Natural killer cell (primary cell): Measurements from ENCODE around the gene GSTM3. TPM values are rescaled to one million over a fixed set of nuclear protein-coding genes. Genes with fewer than 3 reads are reported as not detected.
A peak's percentile ranks its signal among the peaks of the same experiment; 100 is the strongest.
"Not testable (repeated sequence)": the region's sequence is repeated elsewhere in the genome, so short reads cannot be mapped to it uniquely, and the experiment has no call there.

Experiments used
- ATAC-seq, 3 donors: fragments of 150-1000 bp in 2 of 3; fragments of 200-7000 bp in 1 of 3; cut with Tn5 transposase; 1 replicate in 1 of 3; 2 replicates in 2 of 3; pipeline ENCODE4 v1.10.0; 2021; ENCODE audit warnings: mild to moderate bottlenecking in 2 of 3, moderate library complexity in 2 of 3
- DNase-seq, 2 donors: peaks; one replicate each; pipeline versions ENCODE4 v3.0.0 to v3.0.0-alpha.2; 2013 to 2021; ENCODE audit warnings: mixed read lengths in 1 of 2
- H3K27ac ChIP-seq: one replicate; pipeline ENCODE4 v1.5.1; 2013; ENCODE audit warnings: mild to moderate bottlenecking, low read length
- H3K27me3 ChIP-seq: one replicate; pipeline ENCODE4 v1.6.1; 2013; ENCODE audit warnings: low read length; ENCODE audit not compliant: control insufficient read depth, insufficient read depth
- H3K36me3 ChIP-seq: one replicate; pipeline ENCODE4 v1.6.1; 2013; ENCODE audit warnings: low read length; ENCODE audit not compliant: control insufficient read depth, insufficient read depth
- H3K4me1 ChIP-seq: one replicate; pipeline ENCODE4 v1.6.1; 2013; ENCODE audit warnings: low read length; ENCODE audit not compliant: control insufficient read depth, insufficient read depth
- H3K4me3 ChIP-seq: one replicate; pipeline ENCODE4 v1.5.1; 2013; ENCODE audit warnings: low read length
- H3K9me3 ChIP-seq: one replicate; pipeline ENCODE4 v1.6.1; 2013; ENCODE audit warnings: low read length; ENCODE audit not compliant: control insufficient read depth, insufficient read depth
- H3K27ac Mint-ChIP-seq, 2 donors: one replicate each; pipeline ENCODE4 v1.8.0; 2022; ENCODE audit warnings: mild to moderate bottlenecking in 2 of 2, mixed read lengths in 2 of 2, moderate library complexity in 1 of 2
- H3K27me3 Mint-ChIP-seq, 2 donors: one replicate each; pipeline ENCODE4 v1.8.0; 2022; ENCODE audit warnings: low read depth in 2 of 2, mixed read lengths in 2 of 2
- H3K36me3 Mint-ChIP-seq: one replicate; pipeline ENCODE4 v1.8.0; 2022; ENCODE audit warnings: mixed read lengths
- H3K4me1 Mint-ChIP-seq, 2 donors: one replicate each; pipeline ENCODE4 v1.8.0; 2022; ENCODE audit warnings: mixed read lengths in 2 of 2
- H3K4me3 Mint-ChIP-seq: one replicate; pipeline ENCODE4 v1.8.0; 2022; ENCODE audit warnings: mild to moderate bottlenecking, moderate library complexity, mixed read lengths
- H3K9me3 Mint-ChIP-seq, 2 donors: one replicate each; pipeline ENCODE4 v1.8.0; 2022; ENCODE audit warnings: mixed read lengths in 2 of 2
- WGBS: methylation state at CpG from one replicate; pipeline ENCODE4 v1.1.7; 2013; ENCODE audit warnings: missing lambda C conversion rate; ENCODE audit not compliant: insufficient coverage; 5-methylcytosine and 5-hydroxymethylcytosine counted together
- intact Hi-C: fragments of 100-400 bp; cut with micrococcal nuclease; formaldehyde crosslinking; loops from one replicate; pipeline ENCODE4 v1.14.2; 2022
- total RNA-seq, 4 donors: library from RNA; stranded (reverse); fragments of 120-200 nt in 1 of 4; gene quantifications; one replicate each; pipeline versions ENCODE4 v1.2.3 to v1.2.4, GENCODE V29; 2013 to 2022
- TF ChIP-seq, protein P1 (sequence below): fragments of 200-600 bp; IDR thresholded peaks from one replicate; pipeline ENCODE4 v1.8.0; 2022; ENCODE audit warnings: antibody characterized with exemption

Gene GSTM3
- total RNA-seq, 3 donors from 2014 or later (not counting 1 experiment from before 2014, with no cell fraction given): 1.7 to 3.0 (median 3.0) TPM

DNA sequence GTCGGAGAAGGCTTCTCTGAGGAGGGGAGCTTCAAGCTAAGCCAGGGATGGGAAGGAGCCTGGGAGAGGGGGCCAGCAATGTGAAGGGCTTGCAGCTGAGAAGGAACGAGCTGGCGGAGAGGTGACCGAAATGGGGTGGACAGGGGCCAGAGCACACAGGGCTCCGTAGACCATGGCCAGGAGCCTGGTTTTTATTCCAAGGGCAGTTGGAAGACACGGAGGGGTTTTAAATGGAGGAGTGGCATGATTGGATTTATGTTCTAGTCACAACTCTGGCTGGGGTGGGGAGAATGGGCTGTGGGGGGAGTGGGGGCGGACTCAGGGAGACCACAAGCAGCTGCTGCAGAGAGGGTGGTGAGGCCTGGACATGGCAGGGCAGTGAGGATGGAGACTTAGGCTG is 28.0 kb upstream of the GSTM3 start:
- Histone ChIP-seq H3K36me3 (no peaks in the 10 kb centered on the region), H3K9me3 (no peaks in the 10 kb centered on the region), H3K4me3 (no peak overlapping the region), H3K4me1 (peaks cover 6% of the 10 kb centered on the region), H3K27ac (no peak overlapping the region), H3K27me3 (no peaks in the 10 kb centered on the region)
- DNase-seq: peak in 1 of 2 donors; percentile 4
- 90% methylated on average over 7 of the region's 7 CpGs for whole genome bisulfite sequencing
- Mint-ChIP-seq H3K9me3 (no peaks in the 10 kb centered on the region), H3K4me1 (peaks cover 0 to 4% of the 10 kb centered on the region in 2 donors), H3K4me3 (no peak overlapping the region), H3K27ac (no peak overlapping the region), H3K27me3 (peaks cover 11% of the 10 kb centered on the region in 2 donors), H3K36me3 (no peaks in the 10 kb centered on the region)
- no peak for ATAC-seq
- intact Hi-C loops: no loop called here
- TF ChIP-seq, protein P1, sequence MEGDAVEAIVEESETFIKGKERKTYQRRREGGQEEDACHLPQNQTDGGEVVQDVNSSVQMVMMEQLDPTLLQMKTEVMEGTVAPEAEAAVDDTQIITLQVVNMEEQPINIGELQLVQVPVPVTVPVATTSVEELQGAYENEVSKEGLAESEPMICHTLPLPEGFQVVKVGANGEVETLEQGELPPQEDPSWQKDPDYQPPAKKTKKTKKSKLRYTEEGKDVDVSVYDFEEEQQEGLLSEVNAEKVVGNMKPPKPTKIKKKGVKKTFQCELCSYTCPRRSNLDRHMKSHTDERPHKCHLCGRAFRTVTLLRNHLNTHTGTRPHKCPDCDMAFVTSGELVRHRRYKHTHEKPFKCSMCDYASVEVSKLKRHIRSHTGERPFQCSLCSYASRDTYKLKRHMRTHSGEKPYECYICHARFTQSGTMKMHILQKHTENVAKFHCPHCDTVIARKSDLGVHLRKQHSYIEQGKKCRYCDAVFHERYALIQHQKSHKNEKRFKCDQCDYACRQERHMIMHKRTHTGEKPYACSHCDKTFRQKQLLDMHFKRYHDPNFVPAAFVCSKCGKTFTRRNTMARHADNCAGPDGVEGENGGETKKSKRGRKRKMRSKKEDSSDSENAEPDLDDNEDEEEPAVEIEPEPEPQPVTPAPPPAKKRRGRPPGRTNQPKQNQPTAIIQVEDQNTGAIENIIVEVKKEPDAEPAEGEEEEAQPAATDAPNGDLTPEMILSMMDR: no peak

GRCh38 chr1:109768335-109768650 is 27.5 kb upstream of the GSTM3 start:
- WGBS: 88% methylated on average over 2 of the region's 2 CpGs
- no peak overlapping the region for H3K27ac ChIP-seq
- DNase-seq (peak in 1 of 2 donors; percentile 7), ATAC-seq (no peak)
- peaks cover 12% of the 10 kb centered on the region for H3K4me1 ChIP-seq
- Mint-ChIP-seq H3K4me3 (no peak overlapping the region), H3K27ac (no peak overlapping the region), H3K36me3 (no peaks in the 10 kb centered on the region), H3K27me3 (peaks cover 11% of the 10 kb centered on the region in 2 donors), H3K9me3 (no peaks in the 10 kb centered on the region), H3K4me1 (peaks cover 0 to 5% of the 10 kb centered on the region in 2 donors)
- no peaks in the 10 kb centered on the region for H3K27me3 ChIP-seq
- H3K9me3 ChIP-seq: no peaks in the 10 kb centered on the region
- TF ChIP-seq, protein P1: no peak
- H3K4me3 ChIP-seq: no peak overlapping the region
- intact Hi-C loops: no loop called here
- no peaks in the 10 kb centered on the region for H3K36me3 ChIP-seq

DNA sequence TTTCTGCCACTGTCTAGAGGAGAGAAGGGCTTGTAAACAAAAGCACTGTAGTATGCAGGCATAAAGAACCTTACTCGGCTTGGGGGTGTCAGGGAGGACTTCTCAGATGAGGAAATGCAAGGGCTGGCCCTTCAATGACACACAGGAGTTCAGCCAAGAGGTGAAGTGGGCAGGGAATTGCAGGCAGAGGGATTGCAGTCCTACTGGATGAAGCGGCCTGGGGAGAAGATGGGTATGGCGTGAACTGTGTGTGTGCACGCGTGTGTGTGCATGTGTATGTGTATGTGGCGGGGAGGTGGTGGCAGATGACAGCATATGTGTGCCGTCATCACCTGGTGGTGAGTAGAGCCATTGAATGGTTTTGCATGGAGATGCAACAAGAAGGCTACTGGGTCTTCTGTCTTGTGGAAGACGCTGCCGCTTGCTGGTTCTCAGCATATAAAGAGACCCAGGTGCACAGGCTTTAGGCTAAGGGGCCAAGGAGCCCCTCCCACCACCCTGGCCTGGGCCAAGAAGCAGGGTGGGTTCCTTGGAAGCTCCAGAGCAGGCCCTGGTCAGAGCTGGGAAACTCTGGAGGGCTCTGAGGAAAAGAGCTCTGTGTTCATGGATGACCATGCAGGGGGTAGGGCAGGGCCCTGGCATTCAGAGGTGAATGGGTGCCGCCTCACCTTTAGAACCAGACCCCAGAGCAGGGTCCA is 26.9 kb upstream of the GSTM3 start:
- Histone ChIP-seq H3K36me3 (no peaks in the 10 kb centered on the region), H3K27me3 (no peaks in the 10 kb centered on the region), H3K4me1 (peaks cover 13% of the 10 kb centered on the region), H3K4me3 (no peak overlapping the region), H3K9me3 (no peaks in the 10 kb centered on the region), H3K27ac (no peak overlapping the region)
- no peak overlapping the region for H3K4me3 Mint-ChIP-seq
- intact Hi-C loops: no loop called here
- WGBS: 91% methylated on average over 10 of the region's 10 CpGs
- TF ChIP-seq, protein P1: no peak
- no peak overlapping the region for H3K27ac Mint-ChIP-seq
- no peaks in the 10 kb centered on the region for H3K9me3 Mint-ChIP-seq
- DNase-seq (peak in 1 of 2 donors; percentile 5), ATAC-seq (no peak)
- peaks cover 11% of the 10 kb centered on the region in 2 donors for H3K27me3 Mint-ChIP-seq
- H3K36me3 Mint-ChIP-seq: no peaks in the 10 kb centered on the region
- peaks cover 0 to 6% of the 10 kb centered on the region in 2 donors for H3K4me1 Mint-ChIP-seq

DNA sequence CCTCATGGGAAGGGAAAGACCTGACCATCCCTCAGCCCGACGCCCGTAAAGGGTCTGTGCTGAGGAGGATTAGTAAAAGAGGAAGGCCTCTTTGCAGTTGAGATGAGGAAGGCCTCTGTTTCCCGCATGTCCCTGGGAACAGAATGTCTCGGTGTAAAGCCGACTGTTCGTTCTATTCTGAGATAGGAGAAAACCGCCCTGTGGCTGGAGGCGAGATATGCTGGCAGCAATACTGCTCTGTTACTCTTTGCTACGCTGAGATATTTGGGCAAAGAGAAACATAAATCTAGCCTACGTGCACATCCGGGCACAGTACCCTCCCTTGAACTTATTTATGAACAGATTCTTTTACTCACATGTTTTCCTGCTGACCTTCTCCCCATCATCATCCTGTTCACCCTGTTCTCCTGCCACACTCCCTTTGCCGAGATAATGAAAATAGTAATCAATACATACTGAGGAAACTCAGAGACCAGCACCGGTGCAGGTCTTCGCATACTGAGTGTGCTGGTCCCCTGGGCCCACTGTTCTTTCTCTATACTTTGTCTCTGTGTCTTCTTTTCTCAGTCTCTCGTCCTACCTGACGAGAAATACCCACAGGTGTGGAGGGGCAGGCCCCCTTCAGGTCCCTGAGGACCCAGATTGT is 26.3 kb upstream of the GSTM3 start:
- DNase-seq, H3K27ac ChIP-seq, H3K4me1 Mint-ChIP-seq, intact Hi-C loops, H3K36me3 ChIP-seq, H3K36me3 Mint-ChIP-seq, H3K4me3 ChIP-seq, H3K9me3 Mint-ChIP-seq, H3K9me3 ChIP-seq, H3K27ac Mint-ChIP-seq, ATAC-seq, H3K4me3 Mint-ChIP-seq, H3K27me3 ChIP-seq: not testable (repeated sequence)
- peaks cover 11% of the 10 kb centered on the region in 2 donors for H3K27me3 Mint-ChIP-seq
- WGBS: 80% methylated on average over 17 of the region's 17 CpGs
- H3K4me1 ChIP-seq: peaks cover 13% of the 10 kb centered on the region
